ENCODE measurements around the gene ITIH3. TPM values are rescaled to one million over a fixed set of nuclear protein-coding genes. Genes with fewer than 3 reads are reported as not detected.

Gene ITIH3
- total and polyA plus RNA-seq, 2 of the 4 experiments (the other 2 are of a cell fraction) = 0.72 to 0.94 TPM

DNA sequence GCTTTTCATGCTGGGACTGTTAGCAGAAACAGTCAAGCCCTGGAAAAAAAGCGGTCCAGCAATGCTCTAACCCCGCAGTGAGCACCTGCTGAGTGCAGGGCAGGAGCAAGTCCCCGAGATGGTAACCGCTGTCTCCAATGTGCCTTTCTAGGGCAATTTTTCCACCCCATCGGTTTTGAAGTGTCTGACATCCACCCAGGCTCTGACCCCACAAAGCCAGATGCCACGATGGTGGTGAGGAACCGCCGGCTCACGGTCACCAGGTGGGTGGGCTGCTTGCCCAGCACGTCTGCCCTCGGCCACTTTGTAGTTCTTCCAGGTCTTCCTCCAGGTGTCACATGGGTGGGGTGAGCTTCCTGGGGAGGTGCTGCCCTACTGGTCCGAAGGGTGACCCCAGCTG lies 3.2 kb upstream of the ITIH3 start:
- Histone ChIP-seq H3K56ac (ENCODE audit: extremely low read depth, insufficient read depth, low read length) (no peak overlapping the region), H2AFZ (replicated peaks; ENCODE audit: low read length, poor library complexity) (no peak overlapping the region), H2BK15ac (ENCODE audit: low read depth, low read length) (no peak overlapping the region), H4K5ac (ENCODE audit: low read depth, low read length) (no peak overlapping the region), H2AK5ac (ENCODE audit: low read depth, low read length) (no peak overlapping the region), H3K9me1 (ENCODE audit: insufficient read depth, low read length) (no peaks in the 10 kb centered on the region), H4K91ac (ENCODE audit: insufficient read depth, low read depth, low read length) (no peak overlapping the region), H3K27me3 (ENCODE audit: control insufficient read depth, insufficient read depth, low read length) (peaks cover 35% of the 10 kb centered on the region; the same call in 1 of the 2 replicates), H3K79me1 (ENCODE audit: low read depth in 1 of 2, low read length in 2 of 2) (no peaks in the 10 kb centered on the region), H4K20me1 (ENCODE audit: insufficient read depth, low read length) (no peaks in the 10 kb centered on the region), H3K4me1 (ENCODE audit: control insufficient read depth, insufficient read depth, low read length) (no peaks in the 10 kb centered on the region), H3K4ac (ENCODE audit: low read depth, low read length) (no peak overlapping the region), H3K27ac (ENCODE audit: insufficient read depth, low read length) (no peak overlapping the region), H3K18ac (ENCODE audit: low read depth, low read length) (no peak overlapping the region), H2BK120ac (ENCODE audit: low read depth, low read length) (no peak overlapping the region), H2BK20ac (ENCODE audit: low read depth, low read length) (no peak overlapping the region), H3K9ac (ENCODE audit: low read depth, low read length) (no peak overlapping the region), H2BK5ac (ENCODE audit: low read depth, low read length, poor library complexity, severe bottlenecking) (no peak overlapping the region), H3K9me3 (ENCODE audit: control insufficient read depth, insufficient read depth, low read length) (no peaks in the 10 kb centered on the region), H3K4me3 (ENCODE audit: insufficient read depth, low read depth, low read length) (no peak overlapping the region), H3K23ac (ENCODE audit: low read depth, low read length) (no peak overlapping the region), H2AK9ac (replicated peaks; ENCODE audit: low read depth, low read length, poor library complexity) (no peak overlapping the region), H4K8ac (ENCODE audit: low read depth in 2 of 2, low read length in 2 of 2) (no peak overlapping the region), H3K36me3 (ENCODE audit: control insufficient read depth, insufficient read depth, low read length) (no peaks in the 10 kb centered on the region), H3K4me2 (ENCODE audit: low read depth, low read length) (no peak overlapping the region), H3K14ac (replicated peaks; ENCODE audit: low read depth, low read length) (no peak overlapping the region)
- no TSS peak for BruUV-seq (replicated peaks)
- POLR2A ChIA-PET (ENCODE audit: unreplicated experiment) = no interaction called here
- CTCF ChIA-PET = interaction anchor here (1.5 kb wide), 1 partner anchor 11 kb away, joined by 5 read pairs; no protein-coding TSS in a partner anchor
- ATAC-seq (ENCODE audit: low read depth) (no peak), DNase-seq (no peak)
- no peak for TF ChIP-seq RCOR1 (IDR thresholded peaks at IDR 0.05; ENCODE audit: insufficient replicate concordance, low read length)
- TF ChIP-seq RAD21 (IDR thresholded peaks at IDR 0.05; ENCODE audit: low read length) = no peak
- no peak for TF ChIP-seq MXI1 (IDR thresholded peaks at IDR 0.05; ENCODE audit: borderline replicate concordance, low read depth, low read length)
- TF ChIP-seq, protein P1, sequence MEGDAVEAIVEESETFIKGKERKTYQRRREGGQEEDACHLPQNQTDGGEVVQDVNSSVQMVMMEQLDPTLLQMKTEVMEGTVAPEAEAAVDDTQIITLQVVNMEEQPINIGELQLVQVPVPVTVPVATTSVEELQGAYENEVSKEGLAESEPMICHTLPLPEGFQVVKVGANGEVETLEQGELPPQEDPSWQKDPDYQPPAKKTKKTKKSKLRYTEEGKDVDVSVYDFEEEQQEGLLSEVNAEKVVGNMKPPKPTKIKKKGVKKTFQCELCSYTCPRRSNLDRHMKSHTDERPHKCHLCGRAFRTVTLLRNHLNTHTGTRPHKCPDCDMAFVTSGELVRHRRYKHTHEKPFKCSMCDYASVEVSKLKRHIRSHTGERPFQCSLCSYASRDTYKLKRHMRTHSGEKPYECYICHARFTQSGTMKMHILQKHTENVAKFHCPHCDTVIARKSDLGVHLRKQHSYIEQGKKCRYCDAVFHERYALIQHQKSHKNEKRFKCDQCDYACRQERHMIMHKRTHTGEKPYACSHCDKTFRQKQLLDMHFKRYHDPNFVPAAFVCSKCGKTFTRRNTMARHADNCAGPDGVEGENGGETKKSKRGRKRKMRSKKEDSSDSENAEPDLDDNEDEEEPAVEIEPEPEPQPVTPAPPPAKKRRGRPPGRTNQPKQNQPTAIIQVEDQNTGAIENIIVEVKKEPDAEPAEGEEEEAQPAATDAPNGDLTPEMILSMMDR (conservative IDR thresholded peaks at IDR 0.05; ENCODE audit: low read depth, low read length) = no peak
- TF ChIP-seq CHD1 (IDR thresholded peaks at IDR 0.05; ENCODE audit: low read depth, low read length) = no peak
- no peak for TF ChIP-seq FOS (IDR thresholded peaks at IDR 0.05; ENCODE audit: low read depth, low read length)
- no peak for TF ChIP-seq POLR2A (IDR thresholded peaks at IDR 0.05; ENCODE audit: low read depth, low read length)
- TF ChIP-seq CEBPB (IDR thresholded peaks at IDR 0.05; ENCODE audit: low read depth, low read length) = no peak
- no peak for TF ChIP-seq BHLHE40 (IDR thresholded peaks at IDR 0.05; ENCODE audit: low read depth, low read length)
- dilution Hi-C loops (cut with HindIII; ENCODE audit: low sequenced_read_pairs, unreplicated experiment) = no loop called here
- in situ Hi-C loops (cut with MboI; ENCODE audit: low sequenced_read_pairs) = no loop called here
- WGBS, 2 experiments (ENCODE audit: extremely low coverage in 2 of 2, insufficient read length in 1 of 2) = 69% methylated on average over 4 of the region's 12 CpGs; no CpG with 5 or more reads in 1 of the 2 experiments
- intact Hi-C loops (cut with micrococcal nuclease) = no loop called here

All from IMR-90 (cell line).